ENCODE measurements around the gene LCE6A. TPM values are rescaled to one million over a fixed set of nuclear protein-coding genes. Genes with fewer than 3 reads are reported as not detected.

LCE6A gene
- total RNA-seq, 1 donor from 2014 or later, result not detected

GRCh38 chr1:152884966-152885624 is 42.4 kb downstream of the LCE6A start:
- no peak for TF ChIP-seq CTCF (IDR thresholded peaks at IDR 0.05; ENCODE audit: borderline replicate concordance)
- Histone ChIP-seq H3K4me3 (no peak overlapping the region), H3K4me1 (no peaks in the 10 kb centered on the region), H3K27ac (replicated peaks) (no peak overlapping the region), H3K9me3 (replicated peaks) (peaks cover 4% of the 10 kb centered on the region), H3K36me3 (no peaks in the 10 kb centered on the region), H3K27me3 (ENCODE audit: low read depth) (no peaks in the 10 kb centered on the region)
- intact Hi-C loops (cut with micrococcal nuclease), result no loop called here
- no peak for DNase-seq

- Histone ChIP-seq H3K27ac (replicated peaks) (no peak overlapping the region), H3K27me3 (ENCODE audit: low read depth) (no peaks in the 10 kb centered on the region), H3K9me3 (replicated peaks) (peaks cover 8% of the 10 kb centered on the region), H3K4me3 (no peak overlapping the region), H3K36me3 (no peaks in the 10 kb centered on the region), H3K4me1 (no peaks in the 10 kb centered on the region)
- DNase-seq, result no peak
- no peak for TF ChIP-seq CTCF (IDR thresholded peaks at IDR 0.05; ENCODE audit: borderline replicate concordance)
- intact Hi-C loops (cut with micrococcal nuclease), result no loop called here
Observed at GRCh38 chr1:152886085-152886484, 43.4 kb downstream of the LCE6A start.

- no peaks in the 10 kb centered on the region for H3K4me1 ChIP-seq
- intact Hi-C loops (cut with micrococcal nuclease), result no loop called here
- H3K36me3 ChIP-seq, result no peaks in the 10 kb centered on the region
- no peak overlapping the region for H3K27ac ChIP-seq (replicated peaks)
- peaks cover 10% of the 10 kb centered on the region for H3K9me3 ChIP-seq (replicated peaks)
- H3K27me3 ChIP-seq (ENCODE audit: low read depth), result no peaks in the 10 kb centered on the region
- H3K4me3 ChIP-seq, result no peak overlapping the region
- TF ChIP-seq CTCF (IDR thresholded peaks at IDR 0.05; ENCODE audit: borderline replicate concordance), result no peak
- DNase-seq, result no peak
Observed at GRCh38 chr1:152886758-152887409, 44.2 kb downstream of the LCE6A start.

- H3K27ac ChIP-seq (replicated peaks), result no peak overlapping the region
- no peaks in the 10 kb centered on the region for H3K27me3 ChIP-seq (ENCODE audit: low read depth)
- H3K4me1 ChIP-seq, result no peaks in the 10 kb centered on the region
- H3K9me3 ChIP-seq (replicated peaks), result peaks cover 10% of the 10 kb centered on the region
- no peak overlapping the region for H3K4me3 ChIP-seq
- intact Hi-C loops (cut with micrococcal nuclease), result no loop called here
- TF ChIP-seq CTCF (IDR thresholded peaks at IDR 0.05; ENCODE audit: borderline replicate concordance), result no peak
- H3K36me3 ChIP-seq, result no peaks in the 10 kb centered on the region
- DNase-seq, result no peak
Observed at GRCh38 chr1:152888126-152888525, 45.5 kb downstream of the LCE6A start.

Other genes with a start within 250 kb of the LCE6A start
- gene LCE3C, start 242.6 kb upstream of the LCE6A start, total RNA-seq, result not detected
- not detected for gene LCE3B, start 229.0 kb upstream of the LCE6A start, total RNA-seq
- not detected for gene LCE3A, start 219.8 kb upstream of the LCE6A start, total RNA-seq
- not detected for gene LCE2D, start 179.5 kb upstream of the LCE6A start, total RNA-seq
- gene LCE2C, start 167.6 kb upstream of the LCE6A start, total RNA-seq, result not detected
- gene LCE2B, start 156.7 kb upstream of the LCE6A start, total RNA-seq, result not detected
- not detected for gene LCE2A, start 144.5 kb upstream of the LCE6A start, total RNA-seq
- not detected for gene LCE4A, start 134.7 kb upstream of the LCE6A start, total RNA-seq
- not detected for gene KPRP, start 84.8 kb upstream of the LCE6A start, total RNA-seq
- gene LCE1F, start 67.7 kb upstream of the LCE6A start, total RNA-seq, result not detected
- not detected for gene LCE1E, start 56.6 kb upstream of the LCE6A start, total RNA-seq
- not detected for gene LCE1D, start 46.1 kb upstream of the LCE6A start, total RNA-seq
- gene LCE1C, start 36.2 kb upstream of the LCE6A start, total RNA-seq, result not detected
- not detected for gene LCE1B, start 30.9 kb upstream of the LCE6A start, total RNA-seq
- gene LCE1A, start 15.4 kb upstream of the LCE6A start, total RNA-seq, result not detected
- not detected for gene LCE7A, start 17.1 kb downstream of the LCE6A start, total RNA-seq
- gene SMCP, start 35.5 kb downstream of the LCE6A start, total RNA-seq, result not detected
- gene IVL, start 65.7 kb downstream of the LCE6A start, total RNA-seq, result not detected
- gene SPRR5, start 104.3 kb downstream of the LCE6A start, total RNA-seq, result not detected
- not detected for gene SPRR4, start 127.8 kb downstream of the LCE6A start, total RNA-seq
- gene SPRR1A, start 141.2 kb downstream of the LCE6A start, total RNA-seq, result not detected
- gene SPRR3, start 158.9 kb downstream of the LCE6A start, total RNA-seq, result not detected
- not detected for gene SPRR1B, start 188.3 kb downstream of the LCE6A start, total RNA-seq
- not detected for gene SPRR2D, start 198.3 kb downstream of the LCE6A start, total RNA-seq
- gene SPRR2A, start 214.7 kb downstream of the LCE6A start, total RNA-seq, result not detected
- gene SPRR2B, start 228.8 kb downstream of the LCE6A start, total RNA-seq, result not detected

Measured in left ventricle myocardium inferior (tissue), 1 donor.